ENCODE data around the gene ATOH8.

The ATOH8 gene

GRCh38 chr2:85785027-85785822 lies 31.4 kb downstream of the ATOH8 start:
- TF ChIP-seq, protein P1, sequence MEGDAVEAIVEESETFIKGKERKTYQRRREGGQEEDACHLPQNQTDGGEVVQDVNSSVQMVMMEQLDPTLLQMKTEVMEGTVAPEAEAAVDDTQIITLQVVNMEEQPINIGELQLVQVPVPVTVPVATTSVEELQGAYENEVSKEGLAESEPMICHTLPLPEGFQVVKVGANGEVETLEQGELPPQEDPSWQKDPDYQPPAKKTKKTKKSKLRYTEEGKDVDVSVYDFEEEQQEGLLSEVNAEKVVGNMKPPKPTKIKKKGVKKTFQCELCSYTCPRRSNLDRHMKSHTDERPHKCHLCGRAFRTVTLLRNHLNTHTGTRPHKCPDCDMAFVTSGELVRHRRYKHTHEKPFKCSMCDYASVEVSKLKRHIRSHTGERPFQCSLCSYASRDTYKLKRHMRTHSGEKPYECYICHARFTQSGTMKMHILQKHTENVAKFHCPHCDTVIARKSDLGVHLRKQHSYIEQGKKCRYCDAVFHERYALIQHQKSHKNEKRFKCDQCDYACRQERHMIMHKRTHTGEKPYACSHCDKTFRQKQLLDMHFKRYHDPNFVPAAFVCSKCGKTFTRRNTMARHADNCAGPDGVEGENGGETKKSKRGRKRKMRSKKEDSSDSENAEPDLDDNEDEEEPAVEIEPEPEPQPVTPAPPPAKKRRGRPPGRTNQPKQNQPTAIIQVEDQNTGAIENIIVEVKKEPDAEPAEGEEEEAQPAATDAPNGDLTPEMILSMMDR (IDR thresholded peaks at IDR 0.05; ENCODE audit: extremely low read depth, missing control alignments) = no peak
- DNase-seq (ENCODE audit: low spot score) = no peak

DNA sequence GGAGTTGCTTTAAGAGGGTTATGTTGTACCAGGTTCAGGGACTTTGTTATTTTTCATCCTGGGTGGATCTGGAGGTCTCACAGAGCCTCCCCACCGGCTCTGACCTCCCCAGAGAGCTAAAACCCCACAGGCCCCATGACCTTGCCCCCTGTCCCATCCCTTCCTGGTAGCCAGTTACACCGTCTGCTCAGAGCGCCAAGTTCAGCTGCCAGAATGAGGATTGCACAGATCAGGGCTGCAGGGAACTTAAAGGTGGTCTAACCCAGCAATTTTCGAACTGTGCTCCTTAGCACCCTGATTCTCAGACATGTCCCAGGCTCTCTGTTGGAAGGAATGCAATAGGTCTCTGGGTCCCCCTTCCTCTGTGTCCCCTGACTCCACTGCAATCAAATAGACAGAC lies 32.1 kb downstream of the ATOH8 start:
- DNase-seq (ENCODE audit: low spot score) = no peak
- TF ChIP-seq, protein P1 (IDR thresholded peaks at IDR 0.05; ENCODE audit: extremely low read depth, missing control alignments) = no peak

DNA sequence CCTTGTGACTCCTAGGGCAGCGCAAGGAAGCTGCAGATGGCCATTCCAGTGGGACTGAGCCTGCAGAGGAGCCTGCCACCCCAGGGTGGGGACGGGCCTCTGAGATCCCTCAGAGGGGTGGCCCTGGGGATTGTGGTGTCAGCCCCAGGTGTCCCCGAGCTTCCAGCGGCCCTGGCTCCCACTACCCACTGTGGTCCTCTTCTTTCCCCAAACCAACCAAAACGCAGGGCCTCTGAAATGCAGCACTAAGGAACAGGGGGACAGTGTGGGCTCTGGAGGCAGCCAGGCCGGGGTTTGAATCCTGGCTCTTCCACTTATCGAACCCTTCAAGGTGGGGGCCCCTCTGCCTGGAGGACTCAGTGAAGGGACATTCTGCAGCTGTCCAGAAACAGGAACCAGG lies 32.7 kb downstream of the ATOH8 start:
- TF ChIP-seq, protein P1 (IDR thresholded peaks at IDR 0.05; ENCODE audit: extremely low read depth, missing control alignments) = no peak

DNA sequence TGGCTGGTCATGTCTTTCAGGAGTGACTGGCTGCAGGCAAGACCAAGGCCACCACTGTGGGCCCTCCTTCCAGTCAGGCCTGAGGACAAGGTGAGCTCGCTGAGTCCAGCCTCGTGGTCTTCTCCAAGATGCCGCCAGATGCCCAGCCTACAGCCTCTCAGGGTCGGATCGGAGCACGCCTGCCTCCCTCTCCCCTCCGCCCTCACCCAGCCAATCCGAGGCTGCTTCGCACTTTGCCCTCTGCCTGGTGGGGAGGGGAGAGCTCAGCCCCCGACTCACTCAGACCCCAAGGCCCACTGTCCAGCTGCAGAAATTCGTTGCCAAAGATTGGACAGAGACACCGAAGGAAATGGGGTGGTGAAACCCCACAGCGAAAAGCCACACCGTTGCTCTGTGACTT lies 33.1 kb downstream of the ATOH8 start:
- TF ChIP-seq, protein P1 (IDR thresholded peaks at IDR 0.05; ENCODE audit: extremely low read depth, missing control alignments) = no peak
- DNase-seq (ENCODE audit: low spot score) = no peak

More for the DNA sequence above, 32.7 kb downstream of the ATOH8 start:
- DNase-seq (ENCODE audit: low spot score) = no peak

- TF ChIP-seq, protein P1 (IDR thresholded peaks at IDR 0.05; ENCODE audit: extremely low read depth, missing control alignments) = no peak
- DNase-seq (ENCODE audit: low spot score) = no peak
These were observed 33.6 kb downstream of the ATOH8 start for GRCh38 chr2:85787282-85787980.

GRCh38 chr2:85787981-85788340 lies 34.2 kb downstream of the ATOH8 start:
- TF ChIP-seq, protein P1 (IDR thresholded peaks at IDR 0.05; ENCODE audit: extremely low read depth, missing control alignments) = no peak
- DNase-seq (ENCODE audit: low spot score) = no peak

GRCh38 chr2:85788603-85789002 lies 34.8 kb downstream of the ATOH8 start:
- TF ChIP-seq, protein P1 (IDR thresholded peaks at IDR 0.05; ENCODE audit: extremely low read depth, missing control alignments) = no peak
- DNase-seq (ENCODE audit: low spot score) = no peak
